Calu3 (cell line): ENCODE results near the gene MTARC2. TPM values are rescaled to one million over a fixed set of nuclear protein-coding genes. Genes with fewer than 3 reads are reported as not detected.
A peak's percentile ranks its signal among the peaks of the same experiment; 100 is the strongest.

Experiments
- BruUV-seq: library from RNA; stranded (reverse); fragments of 400-500 nt; replicated peaks from 2 replicates; lab custom pipeline; 2021; lab: Mats Ljungman, UMichigan
- CTCF ChIA-PET: fragments of 300-600 bp; sonication (Branson Sonifier 250); formaldehyde crosslinking; loops from one replicate; lab custom pipeline; 2022; ENCODE audit warnings: antibody characterized with exemption; lab: Charles Lee
- DNase-seq: peaks from one replicate; pipeline ENCODE4 v3.0.0; 2022
- H3K27ac Mint-ChIP-seq: one replicate; pipeline ENCODE4 v1.8.0; 2022; ENCODE audit warnings: mixed read lengths; ENCODE audit not compliant: unreplicated experiment
- H3K27me3 Mint-ChIP-seq: one replicate; pipeline ENCODE4 v1.8.0; 2022; ENCODE audit warnings: mixed read lengths; ENCODE audit not compliant: unreplicated experiment
- H3K36me3 Mint-ChIP-seq: one replicate; pipeline ENCODE4 v1.8.0; 2022; ENCODE audit warnings: mild to moderate bottlenecking, moderate library complexity, mixed read lengths; ENCODE audit not compliant: insufficient read depth, unreplicated experiment
- H3K4me1 Mint-ChIP-seq: one replicate; pipeline ENCODE4 v1.8.0; 2022; ENCODE audit warnings: mild to moderate bottlenecking, low read depth, mixed read lengths; ENCODE audit not compliant: unreplicated experiment
- H3K4me3 Mint-ChIP-seq: one replicate; pipeline ENCODE4 v1.8.0; 2022; ENCODE audit warnings: mild to moderate bottlenecking, low read depth, moderate library complexity, mixed read lengths; ENCODE audit not compliant: unreplicated experiment
- H3K9me3 Mint-ChIP-seq: one replicate; pipeline ENCODE4 v1.8.0; 2022; ENCODE audit warnings: low read depth, mixed read lengths; ENCODE audit not compliant: unreplicated experiment
- intact Hi-C: fragments of 100-400 bp; cut with micrococcal nuclease; formaldehyde crosslinking; loops from one replicate; pipeline ENCODE4 v1.10.0; 2022; ENCODE audit not compliant: unreplicated experiment
- total RNA-seq: library from RNA; stranded (reverse); gene quantifications from 2 replicates; pipeline ENCODE4 v1.2.3, GENCODE V29; 2022
- TF ChIP-seq, protein P1 (sequence below): fragments of 200-600 bp; IDR thresholded peaks from one replicate; pipeline ENCODE4 v1.8.0; 2022; ENCODE audit warnings: antibody characterized with exemption; ENCODE audit not compliant: unreplicated experiment

MTARC2 gene
- total RNA-seq, 1 experiment from 2014 or later = 16.4 TPM

DNA sequence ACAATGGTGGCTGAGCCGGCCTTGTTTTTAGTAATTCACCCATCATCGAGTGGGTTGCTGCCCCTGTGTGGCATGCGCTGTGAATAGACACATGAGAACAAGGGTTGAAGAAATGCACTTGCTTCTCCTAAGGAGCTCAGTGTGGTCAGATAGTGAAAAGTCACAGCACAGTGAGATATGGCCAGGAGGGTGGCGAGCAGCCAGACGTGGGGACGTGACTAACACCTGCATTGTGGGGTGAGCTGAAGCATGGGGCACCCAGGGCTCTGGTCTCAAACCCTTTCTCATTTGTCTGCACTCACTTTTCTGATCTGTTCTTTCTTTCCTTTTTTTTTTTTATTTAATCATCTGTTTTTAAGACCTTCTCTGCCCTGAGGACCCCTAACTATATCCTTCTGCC, 52.1 kb downstream of the MTARC2 start:
- no peaks in the 10 kb centered on the region for H3K9me3 Mint-ChIP-seq
- TF ChIP-seq, protein P1, sequence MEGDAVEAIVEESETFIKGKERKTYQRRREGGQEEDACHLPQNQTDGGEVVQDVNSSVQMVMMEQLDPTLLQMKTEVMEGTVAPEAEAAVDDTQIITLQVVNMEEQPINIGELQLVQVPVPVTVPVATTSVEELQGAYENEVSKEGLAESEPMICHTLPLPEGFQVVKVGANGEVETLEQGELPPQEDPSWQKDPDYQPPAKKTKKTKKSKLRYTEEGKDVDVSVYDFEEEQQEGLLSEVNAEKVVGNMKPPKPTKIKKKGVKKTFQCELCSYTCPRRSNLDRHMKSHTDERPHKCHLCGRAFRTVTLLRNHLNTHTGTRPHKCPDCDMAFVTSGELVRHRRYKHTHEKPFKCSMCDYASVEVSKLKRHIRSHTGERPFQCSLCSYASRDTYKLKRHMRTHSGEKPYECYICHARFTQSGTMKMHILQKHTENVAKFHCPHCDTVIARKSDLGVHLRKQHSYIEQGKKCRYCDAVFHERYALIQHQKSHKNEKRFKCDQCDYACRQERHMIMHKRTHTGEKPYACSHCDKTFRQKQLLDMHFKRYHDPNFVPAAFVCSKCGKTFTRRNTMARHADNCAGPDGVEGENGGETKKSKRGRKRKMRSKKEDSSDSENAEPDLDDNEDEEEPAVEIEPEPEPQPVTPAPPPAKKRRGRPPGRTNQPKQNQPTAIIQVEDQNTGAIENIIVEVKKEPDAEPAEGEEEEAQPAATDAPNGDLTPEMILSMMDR = no peak
- BruUV-seq = no TSS peak
- H3K4me1 Mint-ChIP-seq = no peaks in the 10 kb centered on the region
- H3K27me3 Mint-ChIP-seq = no peaks in the 10 kb centered on the region
- intact Hi-C loops = no loop called here
- H3K36me3 Mint-ChIP-seq = no peaks in the 10 kb centered on the region
- CTCF ChIA-PET = interaction anchor here (1.1 kb wide), 1 partner anchor 519 kb away, joined by 3 read pairs; no protein-coding TSS in a partner anchor
- H3K4me3 Mint-ChIP-seq = no peak overlapping the region
- DNase-seq = no peak
- no peak overlapping the region for H3K27ac Mint-ChIP-seq

DNA sequence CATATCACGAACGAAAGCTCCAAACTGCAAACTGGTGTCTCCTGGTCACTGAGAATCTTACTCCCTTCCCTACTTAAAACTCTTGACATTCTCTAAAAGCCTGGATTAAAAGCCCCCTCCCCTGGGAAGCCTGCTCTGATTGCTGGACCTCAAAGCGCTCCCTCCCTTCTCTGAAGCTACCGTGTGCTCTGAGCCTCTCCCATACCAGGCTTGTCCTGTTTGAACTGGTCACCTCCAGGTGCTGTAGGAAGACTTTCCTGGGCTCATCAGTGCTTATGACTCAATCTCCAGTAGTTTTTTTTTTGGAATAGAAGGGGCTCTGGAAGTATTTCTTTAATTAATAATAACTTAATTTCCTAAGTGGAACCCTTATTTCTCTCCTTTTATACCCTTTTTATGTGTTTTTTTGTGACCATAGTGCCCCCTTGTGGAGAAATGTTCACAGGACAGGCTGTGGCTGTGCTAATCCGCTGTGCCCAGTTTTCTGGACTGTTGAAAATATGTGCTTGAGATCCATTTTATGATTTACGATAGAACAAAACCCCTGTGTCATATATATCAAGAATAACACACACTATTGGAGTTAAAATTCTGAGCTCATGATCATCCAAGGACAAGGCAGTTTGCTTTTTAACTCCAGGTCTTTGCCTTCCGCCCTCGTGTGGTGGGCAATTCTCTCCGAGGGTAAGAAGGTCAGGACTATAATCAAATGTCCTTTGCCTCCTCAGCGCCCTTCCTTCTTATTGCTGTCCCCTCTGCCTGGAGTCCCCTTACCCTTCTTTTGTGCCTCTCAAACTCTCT, 55.5 kb downstream of the MTARC2 start:
- intact Hi-C loops = loop anchor here (1.0 kb wide), 1 partner anchor 27 kb away; no protein-coding TSS in a partner anchor
- H3K27ac Mint-ChIP-seq = no peak overlapping the region
- CTCF ChIA-PET = interaction anchor here (0.7 to 0.9 kb wide), 2 partner anchors 522 to 691 kb away, joined by 3 to 5 read pairs; no protein-coding TSS in a partner anchor
- peak; percentile 59 for DNase-seq
- H3K4me3 Mint-ChIP-seq = no peak overlapping the region
- no peaks in the 10 kb centered on the region for H3K27me3 Mint-ChIP-seq
- BruUV-seq = no TSS peak
- H3K9me3 Mint-ChIP-seq = no peaks in the 10 kb centered on the region
- TF ChIP-seq, protein P1 = peak; percentile 71
- no peaks in the 10 kb centered on the region for H3K36me3 Mint-ChIP-seq
- H3K4me1 Mint-ChIP-seq = no peaks in the 10 kb centered on the region

DNA sequence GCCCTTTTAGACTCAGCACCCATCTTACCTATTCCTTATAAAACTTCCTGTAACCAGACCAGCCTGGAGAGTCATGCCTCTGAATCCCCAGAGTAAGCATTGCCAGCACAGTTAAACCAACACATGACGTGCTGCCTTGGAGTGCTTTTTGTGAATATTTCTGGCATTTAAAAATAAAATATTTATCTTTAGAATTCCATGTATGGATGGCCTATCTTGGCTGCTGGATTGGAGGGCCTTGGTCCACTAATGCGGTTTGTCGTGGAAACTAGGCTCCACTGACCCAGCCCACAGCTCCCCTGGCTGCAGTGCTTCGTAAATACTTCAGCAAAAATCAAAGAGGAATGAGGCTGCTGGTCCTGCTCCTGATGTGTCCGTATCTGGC, 56.1 kb downstream of the MTARC2 start:
- Mint-ChIP-seq H3K4me3 (no peak overlapping the region), H3K4me1 (no peaks in the 10 kb centered on the region), H3K36me3 (no peaks in the 10 kb centered on the region), H3K9me3 (no peaks in the 10 kb centered on the region), H3K27ac (no peak overlapping the region), H3K27me3 (no peaks in the 10 kb centered on the region)
- TF ChIP-seq, protein P1 = no peak
- CTCF ChIA-PET = no interaction called here
- no peak for DNase-seq
- no TSS peak for BruUV-seq
- intact Hi-C loops = no loop called here

DNA sequence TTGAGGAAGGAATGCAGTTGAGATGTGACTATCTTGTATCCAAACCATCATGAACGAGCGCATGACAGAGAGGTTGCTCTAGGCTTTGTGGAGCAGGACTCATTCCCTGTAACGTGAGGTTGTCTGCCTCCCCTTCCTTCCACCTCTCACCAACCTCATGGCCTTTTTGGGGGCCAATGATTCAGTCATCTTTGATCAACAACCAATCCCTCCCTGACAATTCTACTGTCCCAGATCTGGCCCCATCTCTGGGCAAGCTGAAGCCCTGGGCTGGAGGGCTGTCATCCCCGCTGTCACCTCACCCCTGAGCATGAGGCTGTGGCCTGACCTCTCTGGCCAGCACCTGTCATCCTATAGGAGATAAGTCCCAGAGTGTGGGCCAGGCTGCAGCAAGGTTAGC, 58.3 kb downstream of the MTARC2 start:
- Mint-ChIP-seq H3K27ac (no peak overlapping the region), H3K4me1 (no peaks in the 10 kb centered on the region), H3K4me3 (no peak overlapping the region), H3K9me3 (no peaks in the 10 kb centered on the region), H3K36me3 (no peaks in the 10 kb centered on the region), H3K27me3 (no peaks in the 10 kb centered on the region)
- no TSS peak for BruUV-seq
- intact Hi-C loops = no loop called here
- CTCF ChIA-PET = no interaction called here
- DNase-seq = no peak
- TF ChIP-seq, protein P1 = no peak
